Mesendoderm (in vitro differentiated cells): ENCODE data around the gene TAF11L11.
A peak's percentile ranks its signal among the peaks of the same experiment; 100 is the strongest.
"Not testable (repeated sequence)": the region's sequence is repeated elsewhere in the genome, so short reads cannot be mapped to it uniquely, and the experiment has no call there.

Experiments used
- DNase-seq: peaks from one replicate; pipeline ENCODE4 v3.0.0; 2013
- H2AK5ac ChIP-seq: 2 replicates; pipeline ENCODE4 v1.6.1; 2013; ENCODE audit warnings: low read length, inconsistent platforms
- H2BK120ac ChIP-seq: 2 replicates; pipeline ENCODE4 v1.6.1; 2013; ENCODE audit warnings: low read depth, mild to moderate bottlenecking, low read length, moderate library complexity, mixed read lengths
- H2BK15ac ChIP-seq: replicated peaks from 2 replicates; pipeline ENCODE4 v1.6.1; 2013; ENCODE audit warnings: low read depth, mild to moderate bottlenecking, moderate library complexity
- H2BK5ac ChIP-seq: 2 replicates; pipeline ENCODE4 v1.6.1; 2013; ENCODE audit warnings: low read length, inconsistent platforms
- H3K18ac ChIP-seq: 2 replicates; pipeline ENCODE4 v1.6.1; 2013; ENCODE audit warnings: mild to moderate bottlenecking, low read length, mixed read lengths
- H3K23ac ChIP-seq: one replicate; pipeline ENCODE4 v1.6.1; 2013; ENCODE audit warnings: low read length
- H3K27ac ChIP-seq: 2 replicates; pipeline ENCODE4 v1.5.1; 2013; ENCODE audit warnings: low read depth, mild to moderate bottlenecking, inconsistent platforms, low read length, moderate library complexity
- H3K27me3 ChIP-seq: 2 replicates; pipeline ENCODE4 v1.6.1; 2013; ENCODE audit warnings: low read length, control low read depth, mild to moderate bottlenecking, inconsistent platforms; ENCODE audit not compliant: insufficient read depth, poor library complexity
- H3K36me3 ChIP-seq: 2 replicates; pipeline ENCODE4 v1.6.1; 2013; ENCODE audit warnings: low read length, inconsistent platforms; ENCODE audit not compliant: control insufficient read depth, insufficient read depth
- H3K4ac ChIP-seq: one replicate; pipeline ENCODE4 v1.6.1; 2013; ENCODE audit warnings: low read depth, mild to moderate bottlenecking, low read length, moderate library complexity
- H3K4me1 ChIP-seq: 2 replicates; pipeline ENCODE4 v1.6.1; 2013; ENCODE audit warnings: low read depth, low read length, inconsistent platforms; ENCODE audit not compliant: control insufficient read depth
- H3K4me2 ChIP-seq: 2 replicates; pipeline ENCODE4 v1.6.1; 2013; ENCODE audit warnings: low read length
- H3K4me3 ChIP-seq: 2 replicates; pipeline ENCODE4 v1.5.1; 2013; ENCODE audit warnings: mild to moderate bottlenecking, low read length
- H3K56ac ChIP-seq: one replicate; pipeline ENCODE4 v1.6.1; 2013; ENCODE audit warnings: low read length
- H3K79me1 ChIP-seq: 2 replicates; pipeline ENCODE4 v1.6.1; 2013; ENCODE audit warnings: low read length, inconsistent platforms
- H3K79me2 ChIP-seq: 2 replicates; pipeline ENCODE4 v1.6.1; 2013; ENCODE audit warnings: mild to moderate bottlenecking, low read length; ENCODE audit not compliant: control insufficient read depth, insufficient read depth
- H3K9ac ChIP-seq: 2 replicates; pipeline ENCODE4 v1.6.1; 2013; ENCODE audit warnings: low read length, inconsistent platforms
- H4K5ac ChIP-seq: one replicate; pipeline ENCODE4 v1.6.1; 2013; ENCODE audit warnings: low read length
- H4K8ac ChIP-seq: one replicate; pipeline ENCODE4 v1.6.1; 2013; ENCODE audit warnings: low read depth, mild to moderate bottlenecking, control low read depth, low read length, moderate library complexity
- WGBS: extraction: QIAGEN DNeasy Blood & Tissue Kit; methylation state at CpG from one replicate; pipeline ENCODE4 v1.1.7; 2013; ENCODE audit warnings: low lambda C conversion rate, missing lambda C conversion rate; ENCODE audit not compliant: insufficient coverage; ENCODE audit errors: extremely low coverage; 5-methylcytosine and 5-hydroxymethylcytosine counted together

The TAF11L11 gene

DNA sequence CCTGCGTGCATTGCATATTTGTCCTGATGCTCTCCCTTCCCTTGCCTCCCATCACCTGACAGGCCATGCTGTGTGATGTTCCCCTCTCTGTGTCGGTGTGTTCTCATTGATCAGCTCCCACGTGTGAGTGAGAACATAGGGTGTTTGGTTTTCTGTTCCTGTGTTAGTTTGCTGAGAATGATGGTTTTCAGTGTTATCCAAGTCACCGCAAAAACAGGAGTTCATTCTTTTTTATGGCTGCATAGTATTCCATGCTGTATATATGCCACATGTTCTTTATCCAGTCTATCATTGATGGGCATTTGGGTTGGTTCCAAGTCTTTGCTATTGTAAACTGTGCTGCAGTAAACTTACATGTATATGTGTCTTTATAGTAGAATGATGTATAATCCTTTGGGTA lies 3.5 kb downstream of the TAF11L11 start:
- H3K4me2 ChIP-seq, H2BK120ac ChIP-seq, H3K4me1 ChIP-seq, H3K27ac ChIP-seq, H2BK15ac ChIP-seq, H3K79me1 ChIP-seq, H3K9ac ChIP-seq, H3K27me3 ChIP-seq, DNase-seq, H4K5ac ChIP-seq, H3K36me3 ChIP-seq, H3K18ac ChIP-seq, H3K79me2 ChIP-seq, H3K56ac ChIP-seq, H2BK5ac ChIP-seq, H4K8ac ChIP-seq, H3K4ac ChIP-seq, H2AK5ac ChIP-seq, H3K23ac ChIP-seq, H3K4me3 ChIP-seq: not testable (repeated sequence)
- WGBS, result no CpG with 5 or more reads among the region's 4 CpGs

DNA sequence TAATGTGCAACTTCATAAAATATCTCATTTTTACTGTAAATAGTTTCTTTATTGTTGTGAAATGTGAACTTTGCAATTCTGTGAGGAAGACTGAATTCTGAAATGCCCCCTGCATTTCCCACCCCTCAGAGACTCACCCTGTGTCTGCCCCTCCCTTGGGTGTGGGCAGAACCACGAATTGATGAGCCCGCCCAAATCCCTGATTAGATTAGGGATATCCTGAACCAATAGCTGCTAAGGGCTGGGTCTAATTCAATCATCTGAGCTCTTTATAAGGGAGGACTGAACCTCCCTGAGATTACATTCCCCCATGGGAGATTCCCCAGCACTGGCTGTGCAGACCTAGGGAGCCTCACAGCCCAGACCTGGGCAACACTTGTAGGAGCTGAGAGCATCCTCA lies 6.1 kb downstream of the TAF11L11 start, which contains the start of gene TAF11L12:
TAF11L12 (plus strand) TSS at position 301 of the 400 bp plus-strand sequence.
- not testable (repeated sequence) for H2BK5ac ChIP-seq, H3K36me3 ChIP-seq, H3K9ac ChIP-seq, H2BK15ac ChIP-seq, H4K5ac ChIP-seq, H3K27me3 ChIP-seq, H3K4ac ChIP-seq, H3K27ac ChIP-seq, H3K18ac ChIP-seq, H4K8ac ChIP-seq, H2BK120ac ChIP-seq, H3K4me3 ChIP-seq, H3K4me2 ChIP-seq, H3K23ac ChIP-seq, H3K79me2 ChIP-seq, H3K79me1 ChIP-seq, H3K56ac ChIP-seq, H2AK5ac ChIP-seq, H3K4me1 ChIP-seq, DNase-seq
- no CpG with 5 or more reads among the region's 2 CpGs for WGBS

DNA sequence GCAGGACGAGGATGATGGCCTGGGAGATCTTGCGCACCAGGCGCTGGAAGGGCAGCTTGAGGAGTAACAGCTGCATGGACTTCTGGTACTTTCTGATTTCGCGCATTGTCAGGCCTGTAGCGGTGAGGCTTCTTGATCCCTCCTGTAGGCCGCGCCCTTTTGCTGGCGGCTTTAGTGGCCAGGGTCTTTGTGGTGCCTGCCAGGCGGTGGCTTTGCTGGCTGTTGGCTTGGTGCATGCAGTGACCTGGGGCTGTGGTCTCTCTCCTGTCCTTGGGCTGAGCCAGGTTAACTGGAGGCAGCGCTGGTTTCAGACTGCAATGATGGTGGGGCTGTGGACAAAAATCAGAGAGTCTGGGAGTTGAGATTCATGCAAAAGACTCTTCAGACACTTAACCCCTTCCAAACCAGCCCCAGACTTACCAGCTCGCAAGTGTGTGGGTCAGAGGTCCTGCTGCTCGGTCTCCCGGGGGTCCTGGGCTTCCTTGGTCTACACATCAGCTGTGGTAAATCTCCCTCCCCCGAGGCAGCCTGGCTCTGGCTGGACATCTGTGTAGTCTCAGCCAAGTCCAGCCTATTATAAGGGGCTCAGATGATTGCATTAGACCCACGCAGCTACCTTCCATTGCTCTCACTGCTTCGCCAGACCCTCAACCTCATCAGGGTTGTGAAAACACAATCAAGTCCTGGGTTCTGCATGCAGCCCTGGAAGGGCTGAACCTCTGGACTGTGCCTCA lies 11.1 kb downstream of the TAF11L11 start:
- H3K79me1 ChIP-seq, result no peaks in the 10 kb centered on the region
- H2AK5ac ChIP-seq, result no peak overlapping the region
- H2BK5ac ChIP-seq, result no peak overlapping the region
- no peak overlapping the region for H3K4me2 ChIP-seq
- H3K4me1 ChIP-seq, result no peaks in the 10 kb centered on the region
- no peak overlapping the region for H3K27ac ChIP-seq
- H4K8ac ChIP-seq, result no peak overlapping the region
- H3K9ac ChIP-seq, result no peak overlapping the region
- H3K4ac ChIP-seq, result no peak overlapping the region
- no peaks in the 10 kb centered on the region for H3K36me3 ChIP-seq
- no peaks in the 10 kb centered on the region for H3K27me3 ChIP-seq
- H3K79me2 ChIP-seq, result no peaks in the 10 kb centered on the region
- no peak overlapping the region for H3K56ac ChIP-seq
- H3K4me3 ChIP-seq, result no peak overlapping the region
- H2BK120ac ChIP-seq, result no peak overlapping the region
- WGBS, result no CpG with 5 or more reads among the region's 17 CpGs
- no peak for DNase-seq
- no peak overlapping the region for H3K18ac ChIP-seq
- H3K23ac ChIP-seq, result no peak overlapping the region
- H2BK15ac ChIP-seq, result no peak overlapping the region
- H4K5ac ChIP-seq, result no peak overlapping the region

DNA sequence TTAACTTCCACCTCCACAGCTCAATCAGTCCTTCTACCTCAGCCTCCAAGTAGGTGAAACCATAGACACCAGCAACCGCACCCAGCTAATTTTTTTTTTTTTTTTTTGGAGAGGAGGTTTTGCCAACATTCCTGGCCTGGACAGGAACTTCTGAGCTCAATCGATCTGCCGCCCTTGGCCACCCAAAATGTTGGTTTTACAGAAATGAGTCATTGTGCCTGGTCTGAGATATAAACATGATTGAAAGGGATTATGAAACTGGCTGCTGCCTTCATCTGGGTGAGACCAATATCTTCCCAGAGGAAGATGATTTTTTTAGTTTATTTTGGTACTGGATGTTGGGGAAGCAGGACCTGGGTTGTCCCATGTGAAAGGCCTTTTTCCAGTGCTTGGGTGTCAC lies 15.4 kb downstream of the TAF11L11 start:
- Histone ChIP-seq H3K18ac (no peak overlapping the region), H3K23ac (no peak overlapping the region), H2BK5ac (no peak overlapping the region), H3K4me3 (no peak overlapping the region), H2BK120ac (no peak overlapping the region), H4K5ac (no peak overlapping the region), H3K4ac (no peak overlapping the region), H3K9ac (no peak overlapping the region), H3K56ac (no peak overlapping the region), H3K4me2 (no peak overlapping the region), H2AK5ac (no peak overlapping the region), H3K79me2 (no peaks in the 10 kb centered on the region), H2BK15ac (no peak overlapping the region), H4K8ac (no peak overlapping the region), H3K4me1 (no peaks in the 10 kb centered on the region), H3K27ac (no peak overlapping the region), H3K79me1 (no peaks in the 10 kb centered on the region), H3K36me3 (no peaks in the 10 kb centered on the region), H3K27me3 (no peaks in the 10 kb centered on the region)
- no CpG with 5 or more reads among the region's 3 CpGs for WGBS
- no peak for DNase-seq

DNA sequence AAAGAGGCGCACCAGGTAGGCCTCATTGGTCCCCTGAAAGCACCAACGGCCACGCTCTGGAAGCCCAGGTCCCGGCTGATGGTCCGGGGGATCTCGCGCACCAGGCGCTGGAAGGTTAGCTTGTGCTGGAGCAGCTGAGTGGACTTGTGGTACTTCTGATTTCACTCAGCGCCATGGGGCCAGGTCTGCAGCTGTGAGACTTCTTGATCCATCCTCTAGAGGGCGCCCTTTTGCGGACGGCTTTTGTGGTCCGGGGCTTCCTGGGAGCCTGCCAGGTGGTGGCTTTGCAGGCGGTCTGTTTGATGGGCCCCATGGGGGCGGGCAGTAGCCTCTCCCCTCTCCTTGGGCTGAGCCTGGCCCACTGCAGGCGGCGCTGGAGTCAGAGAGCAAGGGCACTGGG lies 16.6 kb downstream of the TAF11L11 start:
- no peak overlapping the region for H3K23ac ChIP-seq
- no peak overlapping the region for H2BK5ac ChIP-seq
- no peaks in the 10 kb centered on the region for H3K27me3 ChIP-seq
- no peak overlapping the region for H3K9ac ChIP-seq
- WGBS, result no CpG with 5 or more reads among the region's 17 CpGs
- H3K4me2 ChIP-seq, result no peak overlapping the region
- H3K4ac ChIP-seq, result no peak overlapping the region
- peak; percentile 40 for DNase-seq
- H4K8ac ChIP-seq, result no peak overlapping the region
- H3K79me2 ChIP-seq, result no peaks in the 10 kb centered on the region
- H2BK15ac ChIP-seq, result no peak overlapping the region
- no peak overlapping the region for H3K18ac ChIP-seq
- H3K4me1 ChIP-seq, result no peaks in the 10 kb centered on the region
- no peaks in the 10 kb centered on the region for H3K36me3 ChIP-seq
- H4K5ac ChIP-seq, result no peak overlapping the region
- no peak overlapping the region for H3K4me3 ChIP-seq
- H2BK120ac ChIP-seq, result no peak overlapping the region
- no peak overlapping the region for H3K56ac ChIP-seq
- H3K79me1 ChIP-seq, result no peaks in the 10 kb centered on the region
- H3K27ac ChIP-seq, result no peak overlapping the region
- no peak overlapping the region for H2AK5ac ChIP-seq

DNA sequence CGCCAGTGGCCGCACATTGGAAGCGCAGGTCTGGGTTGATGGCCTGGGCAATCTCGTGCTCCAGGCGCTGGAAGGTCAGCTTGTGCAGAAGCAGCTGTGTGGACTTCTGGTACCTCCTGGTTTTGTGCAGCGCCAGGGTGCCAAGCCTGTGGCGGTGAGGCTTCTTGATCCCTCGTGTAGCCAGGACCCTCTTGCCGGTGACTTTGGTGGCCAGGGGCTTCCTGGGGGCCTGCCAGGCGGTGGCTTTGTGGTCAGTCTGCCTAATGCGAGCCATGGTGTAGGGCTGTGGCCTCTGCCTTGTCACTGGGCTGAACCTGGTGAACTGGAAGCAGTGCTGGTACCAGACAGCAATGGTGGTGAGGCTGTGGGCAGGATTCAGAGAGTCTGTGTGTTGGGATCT lies 21.7 kb downstream of the TAF11L11 start:
- Histone ChIP-seq H3K56ac (no peak overlapping the region), H4K5ac (no peak overlapping the region), H3K23ac (no peak overlapping the region), H3K4me2 (no peak overlapping the region), H3K27me3 (no peaks in the 10 kb centered on the region), H3K4me3 (no peak overlapping the region), H3K9ac (no peak overlapping the region), H2BK15ac (no peak overlapping the region), H2BK5ac (no peak overlapping the region), H2BK120ac (no peak overlapping the region), H3K36me3 (no peaks in the 10 kb centered on the region), H3K4me1 (no peaks in the 10 kb centered on the region), H2AK5ac (no peak overlapping the region), H4K8ac (no peak overlapping the region), H3K79me2 (no peaks in the 10 kb centered on the region), H3K79me1 (no peaks in the 10 kb centered on the region), H3K27ac (no peak overlapping the region), H3K4ac (no peak overlapping the region), H3K18ac (no peak overlapping the region)
- no peak for DNase-seq
- no CpG with 5 or more reads among the region's 11 CpGs for WGBS
